ENCODE results near the gene UST. TPM values are rescaled to one million over a fixed set of nuclear protein-coding genes. Genes with fewer than 3 reads are reported as not detected.

UST gene
- total and polyA plus RNA-seq, 2 of the 8 experiments (the other 6 are each of a cell fraction or from before 2014, with no cell fraction given) = 13.5 to 34.5 TPM

DNA sequence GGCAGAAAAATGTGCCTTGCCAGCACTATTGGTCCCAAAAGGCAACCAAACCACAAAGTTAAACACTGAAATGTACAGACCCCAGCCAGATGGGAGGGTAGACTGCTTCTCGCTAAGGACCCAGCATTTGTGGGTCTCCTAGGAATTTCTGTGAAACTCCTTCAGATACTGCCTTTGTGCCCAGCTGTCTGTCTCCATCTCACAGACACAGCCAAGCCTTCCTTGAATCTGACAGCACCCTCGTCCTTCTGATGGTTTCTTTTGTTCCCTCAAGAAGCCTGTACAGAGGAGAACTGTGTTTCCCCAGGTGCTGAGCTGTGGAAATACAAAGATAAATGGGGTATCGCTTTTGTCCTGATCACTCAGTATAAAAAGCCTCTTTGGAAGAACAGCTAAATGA is 316.6 kb downstream of the UST start:
- no peak overlapping the region for H3K4ac ChIP-seq (replicated peaks; ENCODE audit: insufficient read length, low read depth, low read length)

More for the DNA sequence above, 316.6 kb downstream of the UST start:
- H3K79me1 ChIP-seq (ENCODE audit: low read depth, low read length) = no peaks in the 10 kb centered on the region
- H2AFZ ChIP-seq (ENCODE audit: low read length) = no peak overlapping the region
- H2BK12ac ChIP-seq (ENCODE audit: low read depth, low read length) = no peak overlapping the region
- WGBS, 2 experiments (ENCODE audit: extremely low coverage in 1 of 2, insufficient coverage in 1 of 2, insufficient read length in 1 of 2, insufficient replicate concordance in 2 of 2, low coverage in 1 of 2, low lambda C conversion rate in 2 of 2, missing lambda C conversion rate in 1 of 2) = 93% methylated on average over 3 of the region's 3 CpGs; no CpG with 5 or more reads in 1 of the 2 experiments
- CTCF ChIA-PET (ENCODE audit: partially characterized antibody) = interaction anchor here (0.9 to 1.8 kb wide), 8 partner anchors 12 to 504 kb away, joined by 3 to 6 read pairs (median 4); no protein-coding TSS in a partner anchor
- H4K8ac ChIP-seq (ENCODE audit: extremely low read depth, insufficient read depth, low read length) = no peak overlapping the region
- H3K79me2 ChIP-seq (ENCODE audit: control insufficient read depth in 1 of 2, insufficient read depth in 2 of 2, low read length in 2 of 2) = no peaks in the 10 kb centered on the region
- no peak overlapping the region for H3K27ac ChIP-seq (ENCODE audit: low read depth, low read length)
- no peak overlapping the region for H3K4me2 ChIP-seq (ENCODE audit: insufficient read depth in 1 of 2, low read depth in 2 of 2, low read length in 2 of 2)
- H3K14ac ChIP-seq (ENCODE audit: insufficient read length) = no peak overlapping the region
- no peak overlapping the region for H2BK15ac ChIP-seq (ENCODE audit: low read length)
- POLR2A ChIA-PET (ENCODE audit: partially characterized antibody) = interaction anchor here (0.6 to 2.0 kb wide), 4 partner anchors 12 to 286 kb away, joined by 3 to 6 read pairs (median 4); no protein-coding TSS in a partner anchor
- no peak overlapping the region for H3K9ac ChIP-seq (replicated peaks in 1 of 4; ENCODE audit: extremely low read depth in 1 of 4, low read depth in 3 of 4, low read length in 3 of 4)
- H2AK5ac ChIP-seq (ENCODE audit: low read depth, low read length) = no peak overlapping the region
- H2BK20ac ChIP-seq (ENCODE audit: low read length) = no peak overlapping the region
- FAIRE-seq = no peak
- H3K56ac ChIP-seq (replicated peaks; ENCODE audit: insufficient read length, low read depth, low read length) = no peak overlapping the region
- no peak overlapping the region for H2BK5ac ChIP-seq (ENCODE audit: low read depth, low read length)
- peaks cover 0 to 2% of the 10 kb centered on the region in 2 experiments for H4K20me1 ChIP-seq (replicated peaks in 1 of 2; ENCODE audit: control insufficient read depth in 1 of 2, insufficient read depth in 2 of 2, low read length in 2 of 2)
- H3K18ac ChIP-seq (ENCODE audit: extremely low read depth, low read length) = no peak overlapping the region
- no peak overlapping the region for H4K91ac ChIP-seq (replicated peaks; ENCODE audit: insufficient read length, low read length)
- TF ChIP-seq RBBP5 (IDR thresholded peaks at IDR 0.05; ENCODE audit: borderline replicate concordance, low read depth, low read length) (no peak), MAFK (IDR thresholded peaks at IDR 0.05; ENCODE audit: low read depth, low read length) (no peak), EZH2 (IDR thresholded peaks at IDR 0.05; ENCODE audit: low read depth, low read length, severe bottlenecking) (no peak), CREB1 (IDR thresholded peaks at IDR 0.05) (no peak), HDAC2 (IDR thresholded peaks at IDR 0.05; ENCODE audit: borderline replicate concordance in 1 of 2, low read depth in 2 of 2, low read length in 2 of 2) (no peak), SP4 (IDR thresholded peaks at IDR 0.05; ENCODE audit: low read length) (no peak), SUZ12 (IDR thresholded peaks at IDR 0.05; ENCODE audit: low read length) (no peak), KDM4A (IDR thresholded peaks at IDR 0.05; ENCODE audit: low read depth, low read length, severe bottlenecking) (no peak)
- H2BK120ac ChIP-seq (replicated peaks; ENCODE audit: low read depth, low read length) = no peak overlapping the region
- H4K5ac ChIP-seq (ENCODE audit: insufficient read length, low read depth, low read length) = no peak overlapping the region
- H3K9me3 ChIP-seq (ENCODE audit: insufficient read depth in 2 of 2, low read depth in 1 of 2, low read length in 1 of 2) = no peaks in the 10 kb centered on the region
- no peaks in the 10 kb centered on the region for H3K27me3 ChIP-seq (replicated peaks in 1 of 4; ENCODE audit: control insufficient read depth in 3 of 4, extremely low read depth in 1 of 4, insufficient read depth in 3 of 4, low read length in 3 of 4)
- no peaks in the 10 kb centered on the region for H3K23me2 ChIP-seq (ENCODE audit: low read depth, low read length)
- DNase-seq (ENCODE audit: low read depth in 1 of 2, low spot score in 2 of 2) = no peak
- peaks cover 0 to 2% (median 0%) of the 10 kb centered on the region in 4 experiments; a peak in 1 of 7 replicates for H3K4me1 ChIP-seq (replicated peaks in 1 of 4; ENCODE audit: control insufficient read depth in 3 of 4, insufficient read depth in 4 of 4, low read length in 3 of 4)
- H3K23ac ChIP-seq (ENCODE audit: insufficient read length) = no peak overlapping the region
- H3K4me3 ChIP-seq (ENCODE audit: extremely low read depth in 1 of 4, insufficient read depth in 2 of 4, low read depth in 3 of 4, low read length in 4 of 4) = no peak overlapping the region
- H3K36me3 ChIP-seq (ENCODE audit: control insufficient read depth in 2 of 4, insufficient read depth in 4 of 4, low read length in 3 of 4) = no peaks in the 10 kb centered on the region

Measured in H1 (cell line).